Gastroesophageal sphincter (tissue), 4 donors: ENCODE results near the gene CNP. TPM values are rescaled to one million over a fixed set of nuclear protein-coding genes. Genes with fewer than 3 reads are reported as not detected.

ENCODE experiments used
- ATAC-seq: fragments of 150-250 bp; one replicate; pipeline ENCODE4 v1.9.1; 2016; ENCODE audit warnings: mild to moderate bottlenecking, moderate library complexity
- H3K27ac ChIP-seq, 4 donors: fragments of 200-600 bp; sonication (generic) in 3 of 4; 1 replicate in 3 of 4; 2 replicates in 1 of 4; pipeline ENCODE4 v1.5.1; 2016 to 2019
- H3K27me3 ChIP-seq: fragments of 200-600 bp; sonication (generic); one replicate; pipeline ENCODE4 v1.5.1; 2019
- H3K36me3 ChIP-seq, 2 donors: fragments of 200-600 bp; sonication (generic); one replicate each; pipeline ENCODE4 v1.5.1; 2019; ENCODE audit warnings: control low read depth in 1 of 2
- H3K4me1 ChIP-seq, 3 donors: fragments of 200-600 bp; sonication (generic); 1 replicate in 2 of 3; 2 replicates in 1 of 3; pipeline ENCODE4 v1.5.1; 2016 to 2019; ENCODE audit warnings: control low read depth in 2 of 3
- H3K4me3 ChIP-seq, 2 donors: fragments of 200-600 bp; sonication (generic); one replicate each; pipeline ENCODE4 v1.5.1; 2019; ENCODE audit warnings: mild to moderate bottlenecking in 1 of 2, moderate library complexity in 1 of 2
- H3K9me3 ChIP-seq, 3 donors: fragments of 200-600 bp; sonication (generic); one replicate each; pipeline ENCODE4 v1.5.1; 2017 to 2019; ENCODE audit warnings: control low read depth in 2 of 3
- CTCF ChIP-seq, 4 experiments: fragments of 200-600 bp in 2 of 4; fragments of 450-650 bp in 2 of 4; sonication (generic) in 1 of 4; IDR thresholded peaks; one replicate each; pipeline ENCODE4 v1.5.1; 2017 to 2019; ENCODE audit warnings: antibody characterized with exemption in 4 of 4, mild to moderate bottlenecking in 2 of 4, moderate library complexity in 2 of 4
- EP300 ChIP-seq: sonication (generic); formaldehyde crosslinking; IDR thresholded peaks from one replicate; pipeline ENCODE4 v1.6.1; 2017; ENCODE audit warnings: antibody characterized with exemption, mild to moderate bottlenecking
- POLR2A ChIP-seq, 2 donors: fragments of 450-650 bp; IDR thresholded peaks; one replicate each; pipeline ENCODE4 v1.6.1; 2017; ENCODE audit warnings: antibody characterized with exemption in 2 of 2, mild to moderate bottlenecking in 2 of 2, moderate library complexity in 1 of 2
- POLR2AphosphoS5 ChIP-seq: sonication (generic); formaldehyde crosslinking; IDR thresholded peaks from one replicate; pipeline ENCODE4 v1.6.1; 2017; ENCODE audit warnings: antibody characterized with exemption
- WGBS, 2 donors: methylation state at CpG; one replicate each; pipeline ENCODE4 v1.1.5; 2018; ENCODE audit warnings: low coverage in 1 of 2; 5-methylcytosine and 5-hydroxymethylcytosine counted together
- total RNA-seq, 4 donors: library from RNA; depleted of rRNA; stranded (reverse); fragments of >200 nt; gene quantifications; one replicate each; pipeline ENCODE4 v1.1.0, GENCODE V29; 2016

Gene CNP
- total RNA-seq, 4 donors from 2014 or later, result 56.7 to 97.9 (median 64.7) TPM

GRCh38 chr17:41957031-41957868 is 9.3 kb upstream of the CNP start:
- H3K27me3 ChIP-seq, result no peaks in the 10 kb centered on the region
- no peak for TF ChIP-seq POLR2AphosphoS5
- TF ChIP-seq CTCF (IDR thresholded peaks at IDR 0.05), result no peak
- no peak for TF ChIP-seq POLR2A (IDR thresholded peaks at IDR 0.05)
- TF ChIP-seq EP300, result no peak
- no peak overlapping the region for H3K4me3 ChIP-seq
- ATAC-seq, result no peak
- no peaks in the 10 kb centered on the region for H3K9me3 ChIP-seq
- peaks cover 0 to 12% of the 10 kb centered on the region in 2 donors for H3K36me3 ChIP-seq
- H3K27ac ChIP-seq, result no peak overlapping the region
- WGBS, 2 donors, result 76 to 85% methylated on average over 7 to 8 of the region's 11 CpGs
- H3K4me1 ChIP-seq, result peaks cover 0 to 1% (median 0%) of the 10 kb centered on the region in 3 donors

GRCh38 chr17:41957869-41958439 is 8.6 kb upstream of the CNP start:
- no peaks in the 10 kb centered on the region for H3K27me3 ChIP-seq
- no peak for TF ChIP-seq CTCF (IDR thresholded peaks at IDR 0.05)
- TF ChIP-seq EP300, result no peak
- no peak for TF ChIP-seq POLR2AphosphoS5
- TF ChIP-seq POLR2A (IDR thresholded peaks at IDR 0.05), result no peak
- no peaks in the 10 kb centered on the region for H3K9me3 ChIP-seq
- H3K27ac ChIP-seq, result no peak overlapping the region
- H3K4me1 ChIP-seq, result peaks cover 0 to 8% (median 2%) of the 10 kb centered on the region in 3 donors
- 87 to 100% methylated on average over 4 of the region's 6 CpGs for WGBS, 2 donors
- no peak for ATAC-seq
- H3K4me3 ChIP-seq, result no peak overlapping the region
- peaks cover 0 to 7% of the 10 kb centered on the region in 2 donors for H3K36me3 ChIP-seq

- WGBS, 2 donors, result 100% methylated on average over 1 of the region's 2 CpGs; no CpG with 5 or more reads in 1 of the 2 donors
- no peaks in the 10 kb centered on the region for H3K36me3 ChIP-seq
- no peak overlapping the region for H3K27ac ChIP-seq
- no peak for ATAC-seq
- H3K4me3 ChIP-seq, result no peak overlapping the region
- H3K9me3 ChIP-seq, result no peaks in the 10 kb centered on the region
- H3K27me3 ChIP-seq, result no peaks in the 10 kb centered on the region
- TF ChIP-seq POLR2AphosphoS5 (no peak), CTCF (IDR thresholded peaks at IDR 0.05) (no peak), EP300 (no peak), POLR2A (IDR thresholded peaks at IDR 0.05) (no peak)
- H3K4me1 ChIP-seq, result peaks cover 0 to 10% (median 2%) of the 10 kb centered on the region in 3 donors
Measured at GRCh38 chr17:41959030-41959335, 7.6 kb upstream of the CNP start.

GRCh38 chr17:41959336-41960095 is 7.1 kb upstream of the CNP start:
- no peaks in the 10 kb centered on the region for H3K9me3 ChIP-seq
- no peaks in the 10 kb centered on the region for H3K27me3 ChIP-seq
- peak in 2 of 4 experiments; percentile 7 to 16 for TF ChIP-seq CTCF (IDR thresholded peaks at IDR 0.05)
- no peak for TF ChIP-seq EP300
- 0 to 90% methylated on average over 1 to 2 of the region's 17 CpGs for WGBS, 2 donors
- no peaks in the 10 kb centered on the region for H3K36me3 ChIP-seq
- H3K4me3 ChIP-seq, result no peak overlapping the region
- H3K27ac ChIP-seq, result no peak overlapping the region
- ATAC-seq, result no peak
- peaks cover 0 to 10% (median 2%) of the 10 kb centered on the region in 3 donors for H3K4me1 ChIP-seq
